HG03378 (cell line): ENCODE measurements around the gene FABP1.

Experiments
- ATAC-seq: cut with Tn5 transposase; IDR thresholded peaks from one replicate; pipeline ENCODE4 v1.9.1; 2021; ENCODE audit warnings: mild to moderate bottlenecking, moderate library complexity; ENCODE audit not compliant: unreplicated experiment

Gene FABP1

DNA sequence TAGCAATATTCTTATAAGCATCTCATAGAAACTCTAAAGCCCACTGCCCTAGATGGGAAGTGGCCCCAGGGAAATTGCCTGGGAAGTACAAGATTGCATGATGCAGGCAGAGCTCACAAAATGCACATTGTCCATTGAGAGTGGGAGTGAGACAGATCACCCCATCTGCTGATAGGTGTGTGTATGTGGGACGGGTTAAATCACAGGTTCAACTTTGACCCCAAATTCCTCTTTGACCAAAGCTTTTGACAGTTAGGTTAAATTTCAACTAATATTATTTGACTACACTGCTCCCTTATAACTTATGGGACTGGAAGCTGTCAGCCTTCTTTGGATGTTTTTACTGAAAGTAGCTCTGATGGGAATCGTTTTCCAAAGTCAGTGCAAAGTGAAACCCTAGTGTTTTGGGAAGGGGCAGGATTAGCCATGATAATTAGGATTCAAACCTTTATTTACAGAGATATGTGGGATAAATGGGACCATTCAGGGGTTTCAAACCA lies 11.4 kb upstream of the FABP1 start:
- no peak for ATAC-seq

DNA sequence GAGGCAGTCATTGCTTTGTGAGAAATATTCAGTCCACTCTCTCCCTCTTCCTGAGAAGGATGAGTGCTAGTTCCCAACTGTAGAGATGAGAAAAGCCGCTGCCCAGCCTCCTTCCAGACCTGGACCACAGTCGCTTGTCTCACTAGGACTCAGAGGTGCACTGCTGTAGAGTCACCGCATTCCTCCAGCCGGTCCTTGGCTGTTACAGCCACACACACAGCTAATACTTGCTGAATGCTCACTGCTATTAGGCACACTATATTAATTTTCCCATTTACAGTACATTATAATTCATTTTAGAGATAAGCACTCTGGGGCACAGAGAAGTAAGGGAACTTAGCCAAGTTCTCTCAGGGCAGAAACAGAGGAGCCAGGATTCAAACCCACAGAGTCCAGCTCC lies 10.0 kb upstream of the FABP1 start:
- no peak for ATAC-seq

DNA sequence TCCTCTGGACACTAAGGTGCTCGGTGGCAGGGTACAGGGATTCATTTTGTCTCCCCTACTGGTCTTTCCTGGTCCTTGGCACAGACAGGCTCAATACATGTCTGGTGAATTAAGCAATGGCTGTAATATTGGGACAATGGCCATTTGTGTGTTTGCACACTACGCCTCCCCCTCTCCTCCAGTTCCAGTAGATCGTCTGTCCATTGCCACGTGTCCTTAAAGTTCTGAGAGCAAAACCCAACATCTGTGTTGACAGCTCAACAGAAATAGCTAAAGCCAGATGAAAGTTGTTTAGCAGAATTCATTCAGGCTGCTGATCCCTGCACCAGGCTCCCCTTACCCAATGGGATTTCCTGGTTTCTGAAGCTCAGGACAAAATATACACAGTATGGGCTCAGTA lies 9.0 kb upstream of the FABP1 start:
- no peak for ATAC-seq

DNA sequence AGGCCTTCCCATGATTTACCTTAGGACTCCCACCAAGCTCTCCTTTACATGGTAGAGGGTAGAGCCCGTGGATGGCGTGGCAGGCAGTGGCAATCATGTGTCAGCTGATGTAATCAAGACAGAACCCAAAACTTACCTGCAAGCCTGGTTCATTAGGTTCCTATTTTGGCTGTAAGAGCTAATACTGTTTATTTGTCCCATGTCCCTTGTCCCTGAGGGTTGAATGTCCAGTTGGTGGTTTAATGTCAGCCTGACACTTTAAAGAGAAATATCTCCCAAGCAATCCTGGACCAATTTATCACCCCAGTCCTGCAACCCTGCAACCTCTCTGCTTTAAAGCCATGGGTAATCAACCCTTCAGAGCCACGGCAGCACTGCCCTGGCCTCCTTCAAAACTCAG lies 6.0 kb upstream of the FABP1 start:
- ATAC-seq, result no peak

DNA sequence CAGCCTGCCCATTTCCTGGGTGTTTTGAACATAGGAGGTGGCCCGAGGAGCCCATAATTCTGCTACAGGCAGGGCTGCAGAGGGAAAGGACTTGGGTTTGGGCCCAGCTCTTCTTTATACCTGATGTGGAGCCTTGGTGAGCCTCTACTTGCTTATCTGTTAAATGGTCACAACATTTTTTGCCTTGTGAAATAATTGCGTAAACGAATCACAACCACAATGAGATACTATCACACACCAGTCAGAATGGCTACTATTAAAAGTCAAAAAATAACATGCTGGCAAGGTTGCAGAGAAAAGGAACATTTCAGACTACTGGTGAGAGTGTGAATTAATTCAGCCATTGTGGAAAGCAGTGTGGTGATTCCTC lies 4.1 kb upstream of the FABP1 start:
- no peak for ATAC-seq

DNA sequence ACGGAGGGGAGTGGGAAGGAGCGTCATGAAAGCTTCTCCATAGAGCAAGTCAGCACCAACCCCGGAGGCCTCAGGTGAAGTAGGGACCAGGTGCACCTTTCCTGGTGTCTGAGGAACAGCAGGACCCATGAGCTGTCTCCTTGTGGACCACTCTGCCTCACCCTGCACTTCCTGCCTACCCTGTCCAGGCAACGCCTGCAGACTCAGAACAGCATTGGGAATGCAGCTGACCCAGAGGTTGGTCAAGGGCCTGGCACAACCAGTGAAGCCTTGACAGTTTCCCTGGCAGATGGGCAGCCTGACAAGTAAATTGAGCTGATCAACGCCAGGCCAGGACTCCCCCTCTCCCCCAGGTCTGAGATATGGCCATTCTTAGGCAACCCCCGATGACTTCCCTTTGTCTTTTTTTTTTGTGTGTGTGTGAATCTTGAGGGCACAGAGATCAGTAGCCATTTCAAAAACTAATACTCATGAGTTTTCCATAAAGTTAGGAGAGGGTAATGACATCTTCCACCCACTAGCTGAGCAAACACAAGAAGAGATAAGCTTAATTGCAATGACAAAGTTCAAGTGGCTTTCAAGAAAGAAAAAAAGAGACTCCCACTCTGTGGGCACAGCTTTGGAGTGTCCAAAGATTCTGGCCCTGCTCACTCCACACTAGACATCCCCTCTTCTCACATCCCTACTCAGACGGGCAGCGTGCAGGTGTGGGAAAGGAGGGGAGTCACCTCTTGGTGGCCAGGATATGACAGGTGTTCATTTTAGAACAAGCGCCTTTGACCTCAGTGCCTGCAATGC lies 3.5 kb upstream of the FABP1 start:
- ATAC-seq, result no peak

DNA sequence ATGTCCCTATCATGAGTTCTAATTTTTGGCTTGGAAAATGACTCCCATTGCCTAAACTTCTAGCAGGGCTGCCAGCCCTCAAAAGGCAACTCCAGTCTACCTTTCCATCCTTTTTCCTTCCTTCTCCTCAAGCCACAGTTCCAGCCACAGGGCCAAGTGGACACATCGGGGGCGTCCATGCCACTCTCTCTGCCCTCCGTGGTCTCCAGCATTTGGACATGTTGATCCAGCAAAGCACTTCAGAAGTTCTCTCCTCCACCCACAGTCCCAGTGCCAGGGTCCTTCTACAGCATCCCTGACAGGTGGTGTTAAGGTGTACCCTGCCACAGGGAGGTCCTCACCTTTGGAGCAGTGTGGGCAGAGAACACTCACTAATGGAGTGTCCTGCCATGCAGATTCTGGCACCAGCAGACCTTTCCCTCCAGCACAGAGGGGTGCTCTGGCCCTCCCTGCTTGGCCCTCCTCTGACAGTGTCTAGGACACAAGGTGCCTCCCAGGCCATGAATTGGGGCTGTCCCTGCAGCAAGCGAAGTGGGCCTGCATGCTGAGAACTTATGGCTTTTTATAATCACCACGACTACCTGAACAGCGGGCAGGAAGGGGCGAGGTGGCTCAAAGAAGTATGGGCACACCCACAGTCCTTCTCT lies 1.6 kb upstream of the FABP1 start:
- ATAC-seq, result no peak

DNA sequence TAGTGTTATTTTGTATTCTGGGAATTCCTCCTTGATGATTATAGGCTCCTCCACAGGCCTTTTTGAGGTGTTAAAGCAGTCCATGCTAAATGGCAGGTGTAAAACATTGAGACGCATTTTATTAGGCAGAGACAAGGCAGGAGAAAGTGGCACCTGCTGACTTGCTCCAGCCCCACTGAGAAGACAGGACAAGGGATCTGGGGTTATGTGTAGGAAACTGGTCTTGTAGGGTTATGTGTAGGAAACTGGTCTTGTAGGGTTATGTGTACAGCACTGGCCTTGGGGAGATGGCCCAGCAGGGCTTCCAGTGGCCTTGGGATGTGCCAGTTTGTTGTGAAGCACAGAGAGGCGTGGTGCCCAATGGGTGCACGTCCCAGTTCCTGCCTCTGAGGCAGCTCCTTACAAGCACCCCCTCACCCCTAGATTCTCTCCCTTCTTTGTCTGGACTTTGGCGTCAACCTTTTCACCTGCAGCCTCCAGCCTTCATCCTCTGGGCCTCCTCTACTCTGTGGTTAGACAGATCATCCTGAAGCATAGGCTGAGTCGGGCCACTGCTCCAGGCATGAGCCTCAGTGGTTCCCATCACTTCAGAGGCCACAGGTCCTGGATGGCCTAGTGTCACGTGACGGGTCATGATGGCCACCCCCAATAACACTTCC lies 921 bp upstream of the FABP1 start:
- no peak for ATAC-seq

DNA sequence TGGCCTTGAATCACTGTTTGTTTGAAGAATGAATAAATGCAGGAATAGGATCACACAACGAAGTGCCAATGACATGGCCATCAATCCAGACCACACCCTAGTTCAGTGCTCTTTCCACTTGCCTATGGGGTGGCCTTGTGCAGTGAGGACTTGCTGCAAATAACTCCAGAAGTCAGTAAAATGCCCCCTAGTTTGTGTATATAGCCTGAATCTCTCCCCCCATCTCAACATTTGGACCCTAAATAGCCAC lies 299 bp downstream of the FABP1 start:
- ATAC-seq, result no peak

DNA sequence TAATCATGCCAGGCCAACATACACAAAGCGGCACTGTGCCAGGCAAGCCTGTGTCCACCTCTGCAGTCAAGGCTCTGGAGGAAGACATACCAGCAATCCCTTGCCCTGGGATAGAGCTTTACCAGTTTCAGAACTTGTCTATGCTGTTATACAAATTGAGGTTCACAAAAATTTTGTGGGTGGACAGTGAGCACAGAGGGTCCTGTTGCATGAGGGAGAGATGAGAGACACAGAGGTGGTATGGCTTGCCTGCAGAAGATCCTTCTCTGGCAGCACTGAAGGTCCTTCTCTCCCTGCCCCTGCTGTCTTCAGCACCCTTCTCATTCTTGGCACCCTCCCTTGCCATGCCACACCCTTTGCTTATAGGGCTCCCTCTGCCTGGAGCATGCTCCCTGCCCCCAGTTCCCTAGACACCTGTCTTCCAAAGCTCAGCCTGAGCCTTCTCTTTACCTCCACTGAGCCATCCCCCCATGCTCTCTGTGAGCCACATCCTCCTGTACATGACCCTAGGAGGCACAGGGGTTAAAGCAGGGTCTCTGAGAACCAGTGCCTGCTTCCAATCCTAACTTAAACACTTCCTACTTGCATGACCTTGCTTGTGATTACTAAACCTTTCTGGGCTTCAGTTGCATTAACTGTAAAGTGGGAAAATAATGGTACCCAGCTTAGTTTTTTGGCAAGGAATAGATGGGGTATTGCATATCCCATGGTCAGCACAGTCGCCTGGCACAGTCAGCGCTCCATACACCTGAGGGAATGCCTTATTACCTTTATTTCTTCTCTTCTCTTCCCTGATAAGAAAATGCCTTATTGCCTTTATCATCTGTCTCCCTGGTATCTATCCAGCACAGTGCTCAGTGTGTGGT lies 857 bp downstream of the FABP1 start:
- ATAC-seq, result no peak

DNA sequence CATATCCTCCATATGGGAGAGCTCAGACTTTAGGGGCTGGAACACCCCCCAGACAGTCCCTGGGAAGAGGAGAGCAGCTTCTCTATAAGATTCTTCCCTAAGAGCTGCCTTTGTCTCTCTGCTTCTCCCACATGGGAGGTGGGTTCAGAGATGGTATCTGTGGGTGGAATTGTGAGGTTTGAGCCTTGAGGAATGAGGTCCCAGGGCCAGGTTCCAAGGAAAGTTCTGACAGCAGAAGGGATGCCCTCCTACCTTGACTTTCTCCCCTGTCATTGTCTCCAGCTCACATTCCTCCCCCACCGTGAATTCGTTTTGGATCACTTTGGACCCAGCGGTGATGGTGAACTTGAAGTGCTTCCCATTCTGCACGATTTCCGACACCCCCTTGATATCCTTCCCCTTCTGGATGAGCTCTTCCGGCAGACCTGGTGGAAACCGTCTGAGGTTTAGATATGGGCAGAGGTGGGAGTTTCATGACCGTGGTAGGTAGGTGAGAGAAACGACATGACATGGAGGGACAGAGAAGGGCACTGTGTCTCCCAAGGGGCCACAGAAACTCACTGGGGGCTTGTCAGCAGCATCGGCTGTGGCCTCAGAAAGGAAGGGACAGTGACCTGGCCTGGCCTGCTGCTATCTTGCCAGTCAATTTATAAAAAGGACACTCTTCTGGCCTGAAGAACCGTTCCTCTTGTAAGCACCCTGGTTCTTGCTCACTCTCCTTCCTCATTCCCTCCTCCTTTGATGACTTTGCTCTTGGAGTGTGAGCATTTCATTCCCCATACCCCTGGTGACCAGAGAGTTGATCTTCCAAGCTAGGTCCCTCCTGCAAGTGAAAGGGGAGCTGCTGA lies 1.7 kb downstream of the FABP1 start:
- no peak for ATAC-seq

DNA sequence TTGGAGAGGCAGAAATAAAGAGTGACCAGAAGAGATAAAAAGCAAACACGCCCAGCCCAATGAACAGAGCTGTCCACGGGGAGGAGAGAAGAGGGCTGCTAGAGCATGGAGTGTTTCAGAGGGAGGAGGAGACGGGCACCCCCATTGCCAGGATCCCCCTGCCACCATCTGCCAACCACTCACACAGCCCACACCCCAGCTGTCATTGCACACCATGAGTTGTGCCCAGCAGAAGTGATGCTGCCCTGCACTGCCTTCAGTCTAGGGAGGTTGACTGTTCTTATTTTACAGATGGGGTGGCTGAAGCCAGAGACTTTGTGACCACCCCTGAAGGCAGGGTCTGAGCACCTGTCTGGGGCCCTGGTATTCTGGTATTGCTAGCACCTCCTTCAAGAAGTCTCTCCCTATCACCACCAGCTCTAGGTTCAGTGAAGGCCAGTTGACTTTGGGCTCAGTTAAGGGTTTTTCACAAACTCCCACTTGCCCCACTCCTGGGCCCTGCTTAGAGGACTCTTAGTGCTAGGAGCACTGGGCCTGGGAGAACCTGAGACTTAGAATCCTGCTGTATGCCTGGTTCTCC lies 2.4 kb downstream of the FABP1 start:
- no peak for ATAC-seq

DNA sequence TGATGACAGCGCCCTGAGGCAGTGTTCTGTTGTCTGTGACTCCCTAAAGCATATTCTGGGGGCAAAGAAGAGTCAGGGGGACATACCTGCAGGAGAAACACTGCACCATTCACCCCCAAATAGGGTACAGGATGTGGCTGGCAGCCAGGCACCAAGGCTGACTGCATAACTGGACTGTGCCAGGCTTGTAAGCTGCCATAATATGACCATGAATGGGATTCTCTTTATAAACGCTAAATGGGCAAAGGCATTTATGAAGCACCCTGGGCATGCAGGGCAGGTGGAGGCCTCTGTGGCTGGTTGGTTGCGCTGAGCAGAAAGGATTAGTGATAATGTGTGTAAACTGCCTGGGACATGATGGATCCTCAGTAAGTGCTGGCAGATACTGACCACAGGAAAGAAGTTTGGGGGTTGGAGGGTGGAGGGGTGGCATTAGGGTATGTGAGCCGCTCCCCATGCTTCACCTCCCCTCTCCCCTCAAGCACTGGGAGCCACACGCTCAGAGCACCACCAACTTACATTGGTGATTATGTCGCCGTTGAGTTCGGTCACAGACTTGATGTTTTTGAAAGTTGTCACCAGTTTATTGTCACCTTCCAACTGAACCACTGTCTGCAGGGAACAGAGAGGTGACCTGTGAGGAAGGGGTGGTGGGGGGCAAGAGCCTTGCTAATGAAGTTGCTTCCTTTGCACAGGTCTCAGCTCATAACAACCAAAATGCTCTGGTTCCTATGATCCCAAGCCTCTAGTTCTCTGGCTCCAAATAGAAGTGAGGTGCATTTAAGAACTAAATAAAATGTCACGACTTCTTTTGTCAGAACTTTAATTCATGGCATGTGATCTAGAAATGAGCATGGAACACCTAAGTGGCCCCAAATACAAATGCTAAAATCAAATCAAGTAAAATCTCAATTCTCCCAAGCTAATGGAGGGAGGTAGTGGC lies 3.6 kb downstream of the FABP1 start:
- ATAC-seq, result no peak

DNA sequence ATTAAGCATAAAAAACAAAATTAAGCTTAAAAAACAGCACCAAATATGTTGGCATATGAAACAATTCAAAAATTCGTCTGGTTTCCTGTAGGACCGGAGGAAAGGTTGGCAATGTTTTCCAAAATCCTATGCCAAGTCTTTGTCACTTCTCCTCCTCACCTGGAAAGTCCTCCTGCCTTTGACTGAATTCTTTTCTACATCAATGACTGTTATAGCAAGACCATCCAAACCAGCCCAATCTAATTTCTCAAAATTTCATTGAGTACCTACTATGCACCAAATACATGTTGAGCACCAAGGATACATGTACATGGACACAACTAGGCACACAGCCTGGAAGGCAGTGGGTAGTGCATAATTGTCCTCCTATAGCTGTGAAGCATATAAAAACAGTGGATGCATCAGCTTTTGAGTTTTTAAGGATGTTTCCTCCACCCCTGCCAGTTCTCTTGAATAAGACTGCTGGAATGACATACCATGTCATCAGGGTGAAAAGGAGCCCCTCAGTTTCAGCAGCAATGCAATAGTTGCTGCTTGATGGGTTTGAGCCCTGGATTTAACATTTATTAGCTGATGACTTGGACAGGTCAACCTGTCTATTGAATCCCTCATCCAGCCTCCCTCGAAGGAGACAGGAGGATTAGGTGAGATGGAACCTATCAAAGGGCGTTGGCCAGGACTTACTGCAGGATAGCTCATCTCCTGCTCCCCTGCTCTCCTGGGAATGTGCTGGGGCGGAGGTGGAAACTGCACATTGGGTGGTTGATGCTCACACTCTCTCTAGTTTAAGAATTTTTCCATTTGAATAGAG lies 4.5 kb downstream of the FABP1 start:
- ATAC-seq, result no peak

DNA sequence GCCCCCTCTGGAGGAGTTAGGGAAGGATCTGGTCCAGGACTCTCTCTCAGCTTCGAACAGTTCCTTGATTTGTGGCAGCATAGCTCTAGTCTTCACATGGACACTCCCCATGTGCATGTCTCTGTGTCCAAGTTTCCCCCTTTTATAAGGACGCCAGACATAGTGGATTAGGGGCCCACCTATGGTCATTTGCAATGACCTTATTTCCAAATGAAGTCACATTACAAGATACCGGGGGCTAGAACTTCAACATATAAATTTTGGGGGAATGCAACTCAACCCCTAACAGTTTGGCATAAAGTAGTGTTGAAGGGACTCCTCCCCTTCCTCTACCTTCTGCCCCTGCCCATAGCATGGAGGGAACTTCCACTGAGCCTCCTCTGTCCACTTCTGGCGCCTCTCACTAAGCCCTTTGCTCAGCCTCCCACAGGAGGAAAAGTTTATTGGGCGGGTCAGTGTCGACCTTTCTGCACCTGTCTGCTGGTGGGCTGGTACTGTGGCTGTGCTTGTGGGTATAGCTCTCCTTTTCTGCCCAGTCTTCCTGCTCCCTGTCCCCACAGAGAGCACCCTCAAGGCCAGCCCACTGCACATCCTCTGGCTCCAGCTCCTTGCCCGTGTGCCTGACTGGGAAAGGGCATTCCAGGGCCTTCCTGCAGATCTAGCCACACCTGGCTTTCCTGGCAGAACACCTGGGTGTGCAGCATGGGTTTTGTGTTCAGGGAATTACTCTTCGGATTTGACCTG lies 5.5 kb downstream of the FABP1 start:
- no peak for ATAC-seq

DNA sequence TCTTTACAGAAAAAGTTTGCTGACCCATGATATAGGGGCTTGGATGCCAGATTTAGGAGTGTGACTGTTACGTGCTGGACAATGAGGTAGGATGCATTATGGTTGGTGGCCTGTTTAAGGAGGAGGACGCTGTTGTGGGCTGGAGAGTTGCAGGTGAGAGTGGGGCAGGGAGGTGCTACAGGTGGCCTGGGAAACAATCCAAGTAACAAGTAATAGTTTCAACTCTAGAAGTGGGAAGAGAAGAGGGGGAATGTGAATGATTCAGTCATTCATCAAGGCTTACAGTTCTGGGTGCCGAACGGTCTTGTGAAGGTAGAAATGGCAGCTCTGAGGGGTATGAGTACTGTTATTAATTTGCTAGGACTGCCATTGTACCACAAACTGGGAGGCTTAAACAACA lies 6.2 kb downstream of the FABP1 start:
- no peak for ATAC-seq

DNA sequence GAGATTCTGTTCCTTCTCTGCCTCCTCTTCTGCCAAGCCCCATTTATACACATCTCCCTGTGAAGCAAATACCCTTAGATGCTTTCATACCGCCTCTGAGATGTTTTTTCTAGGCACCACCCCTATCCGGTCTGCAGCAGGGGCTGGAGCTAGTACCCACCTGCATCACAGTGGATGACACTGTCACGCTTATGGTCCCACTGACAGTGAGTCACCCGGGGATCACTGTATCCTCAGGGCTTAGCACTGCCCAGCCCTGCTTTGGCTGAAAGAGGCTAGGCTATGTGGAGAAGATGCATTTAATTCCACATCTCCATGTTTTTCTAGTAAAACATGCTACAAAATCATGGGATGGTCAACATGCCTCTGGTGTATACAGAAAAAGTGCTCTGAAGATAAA lies 9.9 kb downstream of the FABP1 start:
- no peak for ATAC-seq
